HG02623 (cell line): Measurements from ENCODE around the gene AVEN.

Source experiments
- ATAC-seq: cut with Tn5 transposase; IDR thresholded peaks from one replicate; pipeline ENCODE4 v1.9.1; 2021; ENCODE audit warnings: moderate library complexity; ENCODE audit not compliant: unreplicated experiment

The AVEN gene

GRCh38 chr15:33923446-33923845 lies 115.6 kb downstream of the AVEN start:
- no peak for ATAC-seq

GRCh38 chr15:33915571-33916407 lies 123.2 kb downstream of the AVEN start:
- ATAC-seq: no peak

GRCh38 chr15:33913459-33913858 lies 125.5 kb downstream of the AVEN start:
- ATAC-seq: no peak

- no peak for ATAC-seq
Observed at GRCh38 chr15:33912326-33912725, 126.7 kb downstream of the AVEN start.

GRCh38 chr15:33910741-33911140 lies 128.3 kb downstream of the AVEN start:
- no peak for ATAC-seq

GRCh38 chr15:33908406-33908805 lies 130.6 kb downstream of the AVEN start:
- no peak for ATAC-seq

GRCh38 chr15:33907326-33907725 lies 131.7 kb downstream of the AVEN start:
- no peak for ATAC-seq

GRCh38 chr15:33903661-33904060 lies 135.3 kb downstream of the AVEN start:
- ATAC-seq: no peak

- no peak for ATAC-seq
Observed at GRCh38 chr15:33902043-33902442, 137.0 kb downstream of the AVEN start.

GRCh38 chr15:33894193-33894592 lies 144.8 kb downstream of the AVEN start:
- ATAC-seq: peak; percentile 51

- no peak for ATAC-seq
Observed at GRCh38 chr15:33888176-33888575, 150.8 kb downstream of the AVEN start.

- ATAC-seq: no peak
Observed at GRCh38 chr15:33882921-33883320, 156.1 kb downstream of the AVEN start.

- ATAC-seq: no peak
Observed at GRCh38 chr15:33874156-33874555, 164.8 kb downstream of the AVEN start.

GRCh38 chr15:33872416-33873106 lies 166.4 kb downstream of the AVEN start:
- no peak for ATAC-seq

- no peak for ATAC-seq
Observed at GRCh38 chr15:33871980-33872379, 167.0 kb downstream of the AVEN start.

- no peak for ATAC-seq
Observed at GRCh38 chr15:33866101-33866737, 172.8 kb downstream of the AVEN start.

- no peak for ATAC-seq
Observed at GRCh38 chr15:33865416-33865815, 173.6 kb downstream of the AVEN start.

- ATAC-seq: no peak
Observed at GRCh38 chr15:33864360-33865075, 174.5 kb downstream of the AVEN start.

- ATAC-seq: no peak
Observed at GRCh38 chr15:33860754-33861153, 178.2 kb downstream of the AVEN start.

- no peak for ATAC-seq
Observed at GRCh38 chr15:33859992-33860545, 178.9 kb downstream of the AVEN start.

- no peak for ATAC-seq
Observed at GRCh38 chr15:33858836-33859235, 180.2 kb downstream of the AVEN start.
